ENCODE results near the gene UGT2B15.

- TF ChIP-seq, protein P1, sequence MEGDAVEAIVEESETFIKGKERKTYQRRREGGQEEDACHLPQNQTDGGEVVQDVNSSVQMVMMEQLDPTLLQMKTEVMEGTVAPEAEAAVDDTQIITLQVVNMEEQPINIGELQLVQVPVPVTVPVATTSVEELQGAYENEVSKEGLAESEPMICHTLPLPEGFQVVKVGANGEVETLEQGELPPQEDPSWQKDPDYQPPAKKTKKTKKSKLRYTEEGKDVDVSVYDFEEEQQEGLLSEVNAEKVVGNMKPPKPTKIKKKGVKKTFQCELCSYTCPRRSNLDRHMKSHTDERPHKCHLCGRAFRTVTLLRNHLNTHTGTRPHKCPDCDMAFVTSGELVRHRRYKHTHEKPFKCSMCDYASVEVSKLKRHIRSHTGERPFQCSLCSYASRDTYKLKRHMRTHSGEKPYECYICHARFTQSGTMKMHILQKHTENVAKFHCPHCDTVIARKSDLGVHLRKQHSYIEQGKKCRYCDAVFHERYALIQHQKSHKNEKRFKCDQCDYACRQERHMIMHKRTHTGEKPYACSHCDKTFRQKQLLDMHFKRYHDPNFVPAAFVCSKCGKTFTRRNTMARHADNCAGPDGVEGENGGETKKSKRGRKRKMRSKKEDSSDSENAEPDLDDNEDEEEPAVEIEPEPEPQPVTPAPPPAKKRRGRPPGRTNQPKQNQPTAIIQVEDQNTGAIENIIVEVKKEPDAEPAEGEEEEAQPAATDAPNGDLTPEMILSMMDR (conservative IDR thresholded peaks at IDR 0.05): no peak
- TF ChIP-seq ZFX (IDR thresholded peaks at IDR 0.05): no peak
Observed at GRCh38 chr4:68691186-68691585, 20.7 kb upstream of the UGT2B15 start.

Measured in C4-2B (cell line).